Activated CD8-positive, alpha-beta memory T cell treated with anti-CD3 and anti-CD28 coated beads, Interleukin-2, amount 10 ng/mL, durations not matched to agents 7 days and 5 days (primary cell): ENCODE measurements around the gene EFNA1. TPM values are rescaled to one million over a fixed set of nuclear protein-coding genes. Genes with fewer than 3 reads are reported as not detected.

ENCODE experiments used
- ATAC-seq: fragments of 150-1000 bp; cut with Tn5 transposase; one replicate; pipeline ENCODE4 v1.10.0; 2021; ENCODE audit warnings: moderate library complexity
- CTCF ChIA-PET: fragments of 350-600 bp; sonication (Branson Sonifier 250); formaldehyde crosslinking; loops from one replicate; lab custom pipeline; 2021; ENCODE audit warnings: antibody characterized with exemption; lab: Charles Lee
- DNase-seq: peaks from one replicate; pipeline ENCODE4 v3.0.0-alpha.2; 2020
- H3K27ac Mint-ChIP-seq: one replicate; pipeline ENCODE4 v1.8.0; 2021; ENCODE audit warnings: mild to moderate bottlenecking, mixed read lengths
- H3K27me3 Mint-ChIP-seq: one replicate; pipeline ENCODE4 v1.8.0; 2021; ENCODE audit warnings: mixed read lengths
- H3K36me3 Mint-ChIP-seq: one replicate; pipeline ENCODE4 v1.8.0; 2021; ENCODE audit warnings: mild to moderate bottlenecking, mixed read lengths
- H3K4me1 Mint-ChIP-seq: one replicate; pipeline ENCODE4 v1.8.0; 2021; ENCODE audit warnings: mixed read lengths
- H3K4me3 Mint-ChIP-seq: one replicate; pipeline ENCODE4 v1.8.0; 2021; ENCODE audit warnings: mild to moderate bottlenecking, moderate library complexity, mixed read lengths
- H3K9me3 Mint-ChIP-seq: one replicate; pipeline ENCODE4 v1.8.0; 2022; ENCODE audit warnings: low read depth, mixed read lengths
- total RNA-seq, 2 experiments: library from RNA; stranded (reverse); gene quantifications; one replicate each; pipeline ENCODE4 v1.2.3, GENCODE V29; 2021

EFNA1 gene
- total RNA-seq, 2 experiments from 2014 or later = not detected

- Mint-ChIP-seq H3K4me3 (no peak overlapping the region), H3K27me3 (peaks cover 33% of the 10 kb centered on the region), H3K9me3 (no peaks in the 10 kb centered on the region), H3K27ac (no peak overlapping the region), H3K36me3 (no peaks in the 10 kb centered on the region), H3K4me1 (peaks cover 31% of the 10 kb centered on the region)
- DNase-seq = no peak
- no peak for ATAC-seq
- CTCF ChIA-PET = interaction anchor here (1.3 to 3.1 kb wide), 3 partner anchors 16 to 41 kb away, joined by 3 to 9 read pairs (median 5); partner anchors contain the start of gene KRTCAP2
These were observed 4.2 kb downstream of the EFNA1 start for GRCh38 chr1:155131856-155132255.

- no peaks in the 10 kb centered on the region for H3K9me3 Mint-ChIP-seq
- H3K4me3 Mint-ChIP-seq = no peak overlapping the region
- peaks cover 9% of the 10 kb centered on the region for H3K36me3 Mint-ChIP-seq
- H3K27ac Mint-ChIP-seq = no peak overlapping the region
- H3K27me3 Mint-ChIP-seq = peaks cover 15% of the 10 kb centered on the region
- peaks cover 32% of the 10 kb centered on the region for H3K4me1 Mint-ChIP-seq
- ATAC-seq = no peak
- CTCF ChIA-PET = interaction anchor here (0.9 to 5.1 kb wide), 5 partner anchors 21 to 49 kb away, joined by 3 to 32 read pairs (median 5); partner anchors contain the start of gene KRTCAP2
- DNase-seq = no peak
These were observed 6.2 kb downstream of the EFNA1 start for GRCh38 chr1:155133799-155134281.

GRCh38 chr1:155134322-155134721, 6.6 kb downstream of the EFNA1 start:
- H3K4me1 Mint-ChIP-seq = peaks cover 31% of the 10 kb centered on the region
- H3K27me3 Mint-ChIP-seq = peaks cover 10% of the 10 kb centered on the region
- peak overlapping the region; percentile 98 for H3K27ac Mint-ChIP-seq
- ATAC-seq (no peak), DNase-seq (no peak)
- H3K9me3 Mint-ChIP-seq = no peaks in the 10 kb centered on the region
- peak overlapping the region; percentile 97 for H3K4me3 Mint-ChIP-seq
- CTCF ChIA-PET = interaction anchor here (0.9 to 5.1 kb wide), 7 partner anchors 22 to 90 kb away, joined by 3 to 32 read pairs (median 5); partner anchors contain the start of gene KRTCAP2
- H3K36me3 Mint-ChIP-seq = peaks cover 11% of the 10 kb centered on the region

GRCh38 chr1:155134880-155135414, 7.3 kb downstream of the EFNA1 start:
- DNase-seq (peak; percentile 61), ATAC-seq (no peak)
- CTCF ChIA-PET = interaction anchor here (0.9 to 5.1 kb wide), 7 partner anchors 31 to 91 kb away, joined by 3 to 32 read pairs (median 6); partner anchors contain the start of gene KRTCAP2

GRCh38 chr1:155135415-155136028, 7.8 kb downstream of the EFNA1 start, which contains the start of gene SLC50A1:
Gene SLC50A1, plus strand, starts transcription at chr1:155135852. Its CDS starts 60 bp downstream, at chr1:155135912.
- peaks cover 13% of the 10 kb centered on the region for H3K36me3 Mint-ChIP-seq
- DNase-seq (peak; percentile 95), ATAC-seq (peak; percentile 84)
- H3K4me3 Mint-ChIP-seq = peak within 1 kb of the TSS; percentile 97
- H3K27ac Mint-ChIP-seq = peak within 1 kb of the TSS; percentile 98
- CTCF ChIA-PET = interaction anchor here (0.9 to 5.1 kb wide), 6 partner anchors 33 to 91 kb away, joined by 3 to 32 read pairs (median 14); partner anchors contain the start of gene KRTCAP2
- H3K27me3 Mint-ChIP-seq = peaks cover 2% of the 10 kb centered on the region
- H3K4me1 Mint-ChIP-seq = peaks cover 37% of the 10 kb centered on the region
- H3K9me3 Mint-ChIP-seq = no peaks in the 10 kb centered on the region

More at GRCh38 chr1:155134880-155135414, 7.3 kb downstream of the EFNA1 start:
- Mint-ChIP-seq H3K4me1 (peaks cover 34% of the 10 kb centered on the region), H3K36me3 (peaks cover 11% of the 10 kb centered on the region), H3K9me3 (no peaks in the 10 kb centered on the region), H3K4me3 (peak overlapping the region; percentile 97), H3K27me3 (peaks cover 5% of the 10 kb centered on the region), H3K27ac (peak overlapping the region; percentile 98)

GRCh38 chr1:155136748-155137147, 9.1 kb downstream of the EFNA1 start:
- no peak for ATAC-seq
- DNase-seq = peak; percentile 48
- no peaks in the 10 kb centered on the region for H3K9me3 Mint-ChIP-seq
- peaks cover 39% of the 10 kb centered on the region for H3K4me1 Mint-ChIP-seq
- peak overlapping the region; percentile 98 for H3K27ac Mint-ChIP-seq
- peaks cover 13% of the 10 kb centered on the region for H3K36me3 Mint-ChIP-seq
- peak overlapping the region; percentile 97 for H3K4me3 Mint-ChIP-seq
- CTCF ChIA-PET = interaction anchor here (0.7 to 5.1 kb wide), 6 partner anchors 32 to 57 kb away, joined by 3 to 32 read pairs (median 18); partner anchors contain the start of gene KRTCAP2
- peaks cover under 1% of the 10 kb centered on the region for H3K27me3 Mint-ChIP-seq

- Mint-ChIP-seq H3K4me3 (peak overlapping the region; percentile 97), H3K27me3 (peaks cover 3% of the 10 kb centered on the region), H3K9me3 (no peaks in the 10 kb centered on the region), H3K36me3 (peaks cover 14% of the 10 kb centered on the region), H3K27ac (peak overlapping the region; percentile 98), H3K4me1 (peaks cover 39% of the 10 kb centered on the region)
- no peak for DNase-seq
- CTCF ChIA-PET = interaction anchor here (0.9 to 5.1 kb wide), 7 partner anchors 30 to 56 kb away, joined by 3 to 32 read pairs (median 15); partner anchors contain the start of gene KRTCAP2
- ATAC-seq = no peak
These were observed 9.7 kb downstream of the EFNA1 start for GRCh38 chr1:155137154-155137949.

- H3K36me3 Mint-ChIP-seq = peaks cover 14% of the 10 kb centered on the region
- H3K27ac Mint-ChIP-seq = peak within 1 kb of the TSS; percentile 95
- H3K9me3 Mint-ChIP-seq = no peaks in the 10 kb centered on the region
- peak within 1 kb of the TSS; percentile 100 for H3K4me3 Mint-ChIP-seq
- peaks cover 33% of the 10 kb centered on the region for H3K4me1 Mint-ChIP-seq
- H3K27me3 Mint-ChIP-seq = peaks cover 6% of the 10 kb centered on the region
- ATAC-seq (peak; percentile 80), DNase-seq (peak; percentile 94)
- CTCF ChIA-PET = interaction anchor here (0.7 to 1.7 kb wide), 8 partner anchors 14 to 79 kb away, joined by 3 to 7 read pairs (median 4); partner anchors contain the start of genes KRTCAP2 and TRIM46
These were observed 12.4 kb downstream of the EFNA1 start, which contains the start of gene DPM3 for GRCh38 chr1:155139895-155140629. Gene DPM3, minus strand, starts transcription at chr1:155140531. Its CDS starts 291 bp downstream, at chr1:155140240.

- H3K36me3 Mint-ChIP-seq = peaks cover 14% of the 10 kb centered on the region
- CTCF ChIA-PET = interaction anchor here (0.7 to 1.7 kb wide), 7 partner anchors 14 to 79 kb away, joined by 3 to 7 read pairs (median 5); partner anchors contain the start of genes KRTCAP2 and TRIM46
- peaks cover 8% of the 10 kb centered on the region for H3K27me3 Mint-ChIP-seq
- peaks cover 32% of the 10 kb centered on the region for H3K4me1 Mint-ChIP-seq
- no peaks in the 10 kb centered on the region for H3K9me3 Mint-ChIP-seq
- peak overlapping the region; percentile 95 for H3K27ac Mint-ChIP-seq
- no peak for ATAC-seq
- DNase-seq = no peak
- H3K4me3 Mint-ChIP-seq = peak overlapping the region; percentile 100
These were observed 12.9 kb downstream of the EFNA1 start for GRCh38 chr1:155140630-155140953.

GRCh38 chr1:155141749-155142148, 14.1 kb downstream of the EFNA1 start:
- no peak for ATAC-seq
- Mint-ChIP-seq H3K4me1 (peaks cover 30% of the 10 kb centered on the region), H3K4me3 (no peak overlapping the region), H3K27ac (no peak overlapping the region), H3K36me3 (peaks cover 14% of the 10 kb centered on the region), H3K27me3 (peaks cover 14% of the 10 kb centered on the region), H3K9me3 (no peaks in the 10 kb centered on the region)
- DNase-seq = no peak
- CTCF ChIA-PET = interaction anchor here (2.0 to 2.1 kb wide), 2 partner anchors 31 to 50 kb away, joined by 5 to 7 read pairs; partner anchors contain the start of gene KRTCAP2

- CTCF ChIA-PET = interaction anchor here (0.8 to 3.0 kb wide), 3 partner anchors 27 to 54 kb away, joined by 3 to 13 read pairs (median 3); no protein-coding TSS in a partner anchor
- Mint-ChIP-seq H3K4me1 (peaks cover 2% of the 10 kb centered on the region), H3K36me3 (peaks cover 1% of the 10 kb centered on the region), H3K4me3 (no peak overlapping the region), H3K27me3 (peaks cover 35% of the 10 kb centered on the region), H3K27ac (no peak overlapping the region), H3K9me3 (no peaks in the 10 kb centered on the region)
- DNase-seq (no peak), ATAC-seq (no peak)
These were observed 17.8 kb downstream of the EFNA1 start for GRCh38 chr1:155145491-155145890.
